K562 (cell line): Measurements from ENCODE around the gene RPL22. TPM values are rescaled to one million over a fixed set of nuclear protein-coding genes. Genes with fewer than 3 reads are reported as not detected.

Source experiments
- ATAC-seq: fragments of 200-7000 bp; cut with Tn5 transposase; 3 replicates; pipeline ENCODE4 v1.9.1; 2020; ENCODE audit warnings: moderate library complexity
- BruUV-seq: library from RNA; stranded (reverse); fragments of 400-500 nt; replicated peaks from 2 replicates; lab custom pipeline; 2021; lab: Mats Ljungman, UMichigan
- CTCF ChIA-PET: fragments of 300-600 bp; formaldehyde crosslinking; extraction: SDS; loops from one replicate; lab custom pipeline; 2021; ENCODE audit warnings: low intra/inter-chr PET ratio; lab: Yijun Ruan, JAX
- POLR2A ChIA-PET: fragments of 300-600, 350-650 bp; sonication (Branson Sonifier 250); formaldehyde crosslinking; extraction: SDS; loops from one replicate; lab custom pipeline; 2021; ENCODE audit warnings: antibody characterized with exemption, inconsistent platforms; lab: Yijun Ruan, JAX
- DNase-seq, 4 experiments: peaks; one replicate each; pipeline versions ENCODE4 v3.0.0 to v3.0.0-alpha.2; 2011 to 2018; ENCODE audit warnings: low spot score in 3 of 4, mixed read lengths in 3 of 4; ENCODE audit errors: extremely low read depth in 1 of 4
- FAIRE-seq: peaks from 2 replicates; lab custom pipeline; 2011; peaks lifted over from hg19 to GRCh38; lab: Jason Lieb, UNC
- H2AFZ ChIP-seq: 2 replicates; pipeline ENCODE4 v1.6.0; 2011; ENCODE audit warnings: low read depth, low read length, control low read depth, inconsistent platforms
- H3K27ac ChIP-seq: fragments of 200-600 bp; 3 replicates; pipeline ENCODE4 v1.8.0; 2011; ENCODE audit warnings: low read depth, mild to moderate bottlenecking, control low read depth, inconsistent platforms, low read length, moderate library complexity, mixed read lengths; ENCODE audit errors: extremely low read depth
- H3K27me3 ChIP-seq, 2 experiments: fragments of 300-600 bp in 1 of 2; 2 replicates in 1 of 2; 3 replicates in 1 of 2; pipeline versions ENCODE4 v1.6.0 to v1.8.0; 2011; ENCODE audit warnings: inconsistent platforms in 2 of 2, low read length in 2 of 2, mild to moderate bottlenecking in 1 of 2, mixed read lengths in 1 of 2, moderate library complexity in 1 of 2; ENCODE audit not compliant: control insufficient read depth in 2 of 2, insufficient read depth in 2 of 2
- H3K36me3 ChIP-seq: fragments of 300-600 bp; 3 replicates; pipeline ENCODE4 v1.8.0; 2011; ENCODE audit warnings: mild to moderate bottlenecking, low read length, inconsistent platforms; ENCODE audit not compliant: control insufficient read depth, insufficient read depth
- H3K4me1 ChIP-seq, 2 experiments: fragments of 200-600 bp in 1 of 2; replicated peaks in 1 of 2; 2 replicates in 1 of 2; 3 replicates in 1 of 2; pipeline versions ENCODE4 v1.5.1 to v1.8.0; 2011; ENCODE audit warnings: inconsistent platforms in 2 of 2, low read length in 2 of 2, mild to moderate bottlenecking in 1 of 2, mixed read lengths in 1 of 2, moderate library complexity in 1 of 2; ENCODE audit not compliant: control insufficient read depth in 2 of 2, insufficient read depth in 2 of 2
- H3K4me2 ChIP-seq: 2 replicates; pipeline ENCODE4 v1.6.1; 2011; ENCODE audit warnings: low read length, control low read depth, inconsistent platforms, mixed read lengths; ENCODE audit not compliant: insufficient read depth
- H3K4me3 ChIP-seq: fragments of 200-600 bp; sonication (generic), shearing (Covaris generic); 2 replicates; pipeline ENCODE4 v1.5.1; 2016; ENCODE audit warnings: control low read depth, inconsistent platforms
- H3K79me2 ChIP-seq: fragments of 200-600 bp; 3 replicates; pipeline ENCODE4 v1.8.0; 2011; ENCODE audit warnings: low read length, inconsistent platforms; ENCODE audit not compliant: control insufficient read depth, insufficient read depth
- H3K9ac ChIP-seq, 2 experiments: 2 replicates each; pipeline versions ENCODE4 v1.6.0 to v1.6.1; 2011; ENCODE audit warnings: low read depth in 2 of 2, low read length in 2 of 2, control low read depth in 1 of 2, inconsistent platforms in 1 of 2, mild to moderate bottlenecking in 1 of 2, mixed read lengths in 1 of 2; ENCODE audit not compliant: insufficient read depth in 1 of 2
- H3K9me1 ChIP-seq: one replicate; pipeline ENCODE4 v1.6.0; 2011; ENCODE audit warnings: inconsistent platforms, mild to moderate bottlenecking, low read length, moderate library complexity; ENCODE audit not compliant: control insufficient read depth, insufficient read depth
- H3K9me3 ChIP-seq: replicated peaks from 2 replicates; pipeline ENCODE4 v1.5.1; 2011; ENCODE audit warnings: low read depth, low read length, inconsistent platforms; ENCODE audit not compliant: control insufficient read depth, insufficient read depth
- H4K20me1 ChIP-seq: replicated peaks from 2 replicates; pipeline ENCODE4 v1.6.1; 2011; ENCODE audit warnings: low read length, inconsistent platforms, mixed read lengths; ENCODE audit not compliant: control insufficient read depth, insufficient read depth
- ARNT ChIP-seq, 2 experiments: fragments of 450-650 bp; IDR thresholded peaks; 2 replicates each; pipeline ENCODE4 v1.6.1; 2016; ENCODE audit warnings: mild to moderate bottlenecking in 1 of 2
- C11orf30 ChIP-seq: fragments of 450-650 bp; IDR thresholded peaks from 2 replicates; pipeline ENCODE4 v1.6.1; 2016; ENCODE audit warnings: low read depth, mild to moderate bottlenecking
- EHMT2 ChIP-seq: fragments of 450-650 bp; IDR thresholded peaks from 2 replicates; pipeline ENCODE4 v1.6.1; 2018; ENCODE audit warnings: antibody characterized with exemption
- ELF4 ChIP-seq: fragments of 450-650 bp; formaldehyde crosslinking; IDR thresholded peaks from 2 replicates; pipeline ENCODE4 v1.4.0; 2022; ENCODE audit warnings: missing genetic modification characterization
- FOXJ2 ChIP-seq: fragments of 200-800 bp; sonication (Bioruptor generic); IDR thresholded peaks from 2 replicates; pipeline ENCODE4 v1.6.1; 2016; ENCODE audit warnings: missing genetic modification characterization, missing compliant biosample characterization
- HBP1 ChIP-seq: fragments of 450-650 bp; formaldehyde crosslinking; IDR thresholded peaks from 2 replicates; pipeline ENCODE4 v1.4.0; 2022; ENCODE audit warnings: missing genetic modification characterization
- KDM1A ChIP-seq, 2 experiments: fragments of 450-650 bp; IDR thresholded peaks; 2 replicates each; pipeline ENCODE4 v1.6.1; 2016; ENCODE audit warnings: mild to moderate bottlenecking in 2 of 2
- KLF10 ChIP-seq: fragments of 250-450 bp; sonication (Bioruptor Pico); IDR thresholded peaks from 2 replicates; pipeline ENCODE4 v1.6.1; 2021; ENCODE audit warnings: matching md5 sums
- MIER1 ChIP-seq: fragments of 450-650 bp; IDR thresholded peaks from 2 replicates; pipeline ENCODE4 v1.6.1; 2016; ENCODE audit warnings: antibody characterized with exemption, mild to moderate bottlenecking, low read depth
- OTX1 ChIP-seq: fragments of 450-650 bp; formaldehyde crosslinking; IDR thresholded peaks from 2 replicates; pipeline ENCODE4 v1.4.0; 2022; ENCODE audit warnings: mild to moderate bottlenecking
- ZNF384 ChIP-seq: IDR thresholded peaks from 2 replicates; pipeline ENCODE4 v1.6.1; 2012; ENCODE audit warnings: low read depth, low read length, improper control_type of control experiment
- WGBS: fragments of 100-300 bp; shearing (Covaris generic); methylation state at CpG from one replicate; pipeline ENCODE4 v1.1.6; 2016; ENCODE audit warnings: low coverage, mixed read lengths; ENCODE audit not compliant: insufficient coverage; ENCODE audit errors: missing lambda C conversion rate; 5-methylcytosine and 5-hydroxymethylcytosine counted together
- in situ Hi-C: fragments of 300-500 bp; cut with MboI; formaldehyde crosslinking; loops from 4 replicates; pipeline ENCODE4 v1.15.0; 2018; ENCODE audit warnings: inconsistent platforms, mixed read lengths
- intact Hi-C: fragments of 100-400 bp; cut with micrococcal nuclease; formaldehyde crosslinking; loops from 2 replicates; pipeline ENCODE4 v1.14.2; 2022
- polyA plus RNA-seq, 8 experiments: library from polyadenylated mRNA; depleted of rRNA in 4 of 8; stranded (reverse) in 5 of 8; unstranded in 3 of 8; fragments of >200 nt; fragmentation: Nextera tagmentation in 2 of 8; fragmentation: Illumina TruSeq in 1 of 8; extraction: Ambion mirVana in 2 of 8; extraction: Trizol in 1 of 8; gene quantifications; 2 replicates each; pipeline versions ENCODE4 v1.2.1 to v1.2.3, GENCODE V29; 2011 to 2014; ENCODE audit warnings: inconsistent platforms in 1 of 8, missing spikeins in 1 of 8
- total RNA-seq, 7 experiments: library from RNA; depleted of rRNA in 6 of 7; stranded (reverse); fragments of >200 nt in 6 of 7; fragmentation: Illumina TruSeq in 2 of 7; extraction: Trizol in 2 of 7; gene quantifications; 2 replicates each; pipeline versions ENCODE4 v1.2.1 to v1.2.3, GENCODE V29; 2011 to 2021; ENCODE audit warnings: low replicate concordance in 1 of 7

The RPL22 gene
- total and polyA plus RNA-seq, 9 of the 15 experiments (the other 6 are each of a cell fraction or from before 2014, with no cell fraction given): 467 to 1,165 (median 607) TPM

GRCh38 chr1:6149597-6149996 is 49.8 kb downstream of the RPL22 start:
- intact Hi-C loops: no loop called here
- BruUV-seq: no TSS peak
- TF ChIP-seq ARNT (IDR thresholded peaks at IDR 0.05) (no peak), FOXJ2 (tag) (no peak), HBP1 (CRISPR knock-in tag) (0 out of 2 replicates have a peak, but pooled peaks have one; percentile 10), EHMT2 (peak; percentile 75), OTX1 (CRISPR knock-in tag) (0 out of 2 replicates have a peak, but pooled peaks have one; percentile 27), KLF10 (CRISPR knock-in tag) (no peak), ZNF384 (no peak), KDM1A (IDR thresholded peaks at IDR 0.05) (0 out of 4 replicates have a peak, but pooled peaks of 1 of the 2 experiments have one; percentile 17), MIER1 (peak; percentile 19; the same call in 1 of the 2 replicates), C11orf30 (no peak), ELF4 (CRISPR knock-in tag) (0 out of 2 replicates have a peak, but pooled peaks have one; percentile 23)

More at GRCh38 chr1:6149597-6149996, 49.8 kb downstream of the RPL22 start:
- Histone ChIP-seq H3K4me3 (no peak overlapping the region), H3K9me1 (peaks cover 5% of the 10 kb centered on the region), H3K4me1 (peaks cover 7 to 30% of the 10 kb centered on the region in 2 experiments; a peak in 3 of 5 replicates), H4K20me1 (peaks cover 35% of the 10 kb centered on the region), H3K27me3 (peaks cover 35 to 82% of the 10 kb centered on the region in 2 experiments; a peak in 4 of 5 replicates), H3K4me2 (no peak overlapping the region), H3K27ac (no peak overlapping the region), H3K36me3 (no peaks in the 10 kb centered on the region), H2AFZ (no peak overlapping the region), H3K9ac (no peak overlapping the region), H3K9me3 (no peaks in the 10 kb centered on the region), H3K79me2 (no peaks in the 10 kb centered on the region)
- ATAC-seq: no peak
- CTCF ChIA-PET: no interaction called here
- POLR2A ChIA-PET: no interaction called here
- DNase-seq: no peak
- in situ Hi-C loops: no loop called here
- no peak for FAIRE-seq
- 0% methylated on average over 1 of the region's 1 CpG for WGBS
